HepG2 (cell line): ENCODE data around the gene LIF. TPM values are rescaled to one million over a fixed set of nuclear protein-coding genes. Genes with fewer than 3 reads are reported as not detected.

Experiments
- ATAC-seq: fragments of 200-7000 bp; cut with Tn5 transposase; 3 replicates; pipeline ENCODE4 v1.9.1; 2020; ENCODE audit warnings: mild to moderate bottlenecking, moderate library complexity
- BruUV-seq: library from RNA; stranded (reverse); fragments of 400-500 nt; replicated peaks from 2 replicates; lab custom pipeline; 2021; lab: Mats Ljungman, UMichigan
- CTCF ChIA-PET: fragments of 300-600 bp; formaldehyde crosslinking; extraction: SDS; loops from one replicate; lab custom pipeline; 2021; ENCODE audit warnings: low total read pairs, inconsistent platforms, low intra/inter-chr PET ratio; lab: Yijun Ruan, JAX
- POLR2A ChIA-PET: fragments of 350-600 bp; sonication (Branson Sonifier 250); formaldehyde crosslinking; loops from one replicate; lab custom pipeline; 2020; ENCODE audit warnings: antibody characterized with exemption, inconsistent platforms; lab: Yijun Ruan, JAX
- DNase-seq: peaks from one replicate; pipeline ENCODE4 v3.0.0-alpha.2; 2015; ENCODE audit warnings: low spot score
- FAIRE-seq: peaks from 3 replicates; lab custom pipeline; 2011; peaks lifted over from hg19 to GRCh38; lab: Jason Lieb, UNC
- H2AFZ ChIP-seq: one replicate; pipeline ENCODE4 v1.6.1; 2011; ENCODE audit warnings: low read length, inconsistent platforms
- H3K27ac ChIP-seq: fragments of 300-600 bp; 3 replicates; pipeline ENCODE4 v1.8.0; 2011; ENCODE audit warnings: mixed run types, mild to moderate bottlenecking, mixed read lengths, low read length, inconsistent platforms; ENCODE audit not compliant: insufficient read depth; ENCODE audit errors: extremely low read length
- H3K27me3 ChIP-seq, 2 experiments: fragments of 200-600 bp in 1 of 2; 2 replicates in 1 of 2; 3 replicates in 1 of 2; pipeline versions ENCODE4 v1.6.0 to v1.8.0; 2011; ENCODE audit warnings: low read length in 2 of 2, mild to moderate bottlenecking in 2 of 2, moderate library complexity in 2 of 2, inconsistent platforms in 1 of 2; ENCODE audit not compliant: insufficient read depth in 2 of 2, control insufficient read depth in 1 of 2
- H3K36me3 ChIP-seq, 2 experiments: fragments of 200-600 bp in 1 of 2; replicated peaks in 1 of 2; 2 replicates in 1 of 2; 3 replicates in 1 of 2; pipeline versions ENCODE4 v1.5.1 to v1.8.0; 2011; ENCODE audit warnings: low read length in 2 of 2, inconsistent platforms in 1 of 2; ENCODE audit not compliant: insufficient read depth in 2 of 2, control insufficient read depth in 1 of 2
- H3K4me1 ChIP-seq: 2 replicates; pipeline ENCODE4 v1.5.1; 2012; ENCODE audit warnings: low read length, inconsistent platforms; ENCODE audit not compliant: insufficient read depth
- H3K4me2 ChIP-seq: 2 replicates; pipeline ENCODE4 v1.6.0; 2011; ENCODE audit warnings: low read depth, low read length, inconsistent platforms
- H3K4me3 ChIP-seq, 3 experiments: fragments of 200-600 bp in 1 of 3; sonication (generic), shearing (Covaris generic) in 1 of 3; replicated peaks in 1 of 3; 2 replicates each; pipeline ENCODE4 v1.5.1; 2011 to 2016; ENCODE audit warnings: low read length in 3 of 3, inconsistent platforms in 2 of 3, low read depth in 2 of 3, mild to moderate bottlenecking in 2 of 3, control low read depth in 1 of 3, mixed read lengths in 1 of 3; ENCODE audit not compliant: insufficient read depth in 1 of 3
- H3K79me2 ChIP-seq: one replicate; pipeline ENCODE4 v1.6.1; 2011; ENCODE audit warnings: low read length, inconsistent platforms; ENCODE audit not compliant: insufficient read depth
- H3K9ac ChIP-seq: 2 replicates; pipeline ENCODE4 v1.6.0; 2011; ENCODE audit warnings: mild to moderate bottlenecking, low read depth, low read length, inconsistent platforms; ENCODE audit not compliant: insufficient read depth
- H3K9me3 ChIP-seq: 2 replicates; pipeline ENCODE4 v1.5.1; 2012; ENCODE audit warnings: mild to moderate bottlenecking, low read length
- H4K20me1 ChIP-seq: 2 replicates; pipeline ENCODE4 v1.6.0; 2011; ENCODE audit warnings: inconsistent platforms, mild to moderate bottlenecking, low read length, moderate library complexity; ENCODE audit not compliant: insufficient read depth
- MYNN ChIP-seq: sonication (generic); formaldehyde crosslinking; IDR thresholded peaks from 2 replicates; pipeline ENCODE4 v1.4.0; 2020; ENCODE audit warnings: mild to moderate bottlenecking, low read depth, missing genetic modification reagents
- PLRG1 ChIP-seq: fragments of 450-650 bp; conservative IDR thresholded peaks from 2 replicates; pipeline ENCODE4 v1.6.1; 2016
- TSC22D2 ChIP-seq: sonication (generic); formaldehyde crosslinking; IDR thresholded peaks from 2 replicates; pipeline ENCODE4 v1.5.1; 2020; ENCODE audit warnings: missing genetic modification reagents, mild to moderate bottlenecking, borderline replicate concordance
- ZMYM2 ChIP-seq: sonication (generic); formaldehyde crosslinking; IDR thresholded peaks from 2 replicates; pipeline ENCODE4 v1.8.0; 2022; ENCODE audit warnings: mild to moderate bottlenecking, missing genetic modification reagents
- ZNF672 ChIP-seq: sonication (generic); formaldehyde crosslinking; IDR thresholded peaks from 2 replicates; pipeline ENCODE4 v1.8.1; 2022; ENCODE audit warnings: missing genetic modification reagents
- ZNF788 ChIP-seq: sonication (generic); formaldehyde crosslinking; IDR thresholded peaks from 2 replicates; pipeline ENCODE4 v1.5.0; 2020; ENCODE audit warnings: mild to moderate bottlenecking, missing genetic modification reagents, borderline replicate concordance
- WGBS: methylation state at CpG from one replicate; pipeline ENCODE4 v1.1.6; 2017; ENCODE audit warnings: low lambda C conversion rate; 5-methylcytosine and 5-hydroxymethylcytosine counted together
- in situ Hi-C: cut with HindIII; loops from 2 replicates; pipeline ENCODE4 v1.10.0; 2017; ENCODE audit warnings: low pct_unique_long_range_greater_than_20kb; ENCODE audit not compliant: extremely low pct_ligation_motif_present
- intact Hi-C: fragments of 100-400 bp; cut with micrococcal nuclease; formaldehyde crosslinking; loops from one replicate; pipeline ENCODE4 v1.10.0; 2022; ENCODE audit not compliant: unreplicated experiment
- polyA plus RNA-seq, 8 experiments: library from polyadenylated mRNA; depleted of rRNA in 3 of 8; stranded (reverse) in 7 of 8; unstranded in 1 of 8; fragments of >200 nt; fragmentation: Illumina TruSeq in 4 of 8; extraction: Trizol in 4 of 8; gene quantifications; 2 replicates each; pipeline versions ENCODE4 v1.2.1 to v1.2.3, GENCODE V29; 2011 to 2016; ENCODE audit warnings: low read depth in 4 of 8, missing spikeins in 1 of 8, mixed read lengths in 1 of 8; ENCODE audit not compliant: insufficient read depth in 1 of 8
- total RNA-seq, 5 experiments: library from RNA; depleted of rRNA; stranded (reverse); fragments of >200 nt; fragmentation: Illumina TruSeq; extraction: Trizol; gene quantifications; 2 replicates each; pipeline ENCODE4 v1.2.3, GENCODE V29; 2016; ENCODE audit warnings: low read depth in 1 of 5
- TF ChIP-seq, protein P1 (sequence below): sonication (generic); formaldehyde crosslinking; IDR thresholded peaks from 2 replicates; pipeline ENCODE4 v1.4.0; 2020; ENCODE audit warnings: missing genetic modification reagents

LIF gene
- total and polyA plus RNA-seq, 2 of the 13 experiments (the other 11 are each of a cell fraction or from before 2014, with no cell fraction given), result 3.6 to 8.5 TPM

DNA sequence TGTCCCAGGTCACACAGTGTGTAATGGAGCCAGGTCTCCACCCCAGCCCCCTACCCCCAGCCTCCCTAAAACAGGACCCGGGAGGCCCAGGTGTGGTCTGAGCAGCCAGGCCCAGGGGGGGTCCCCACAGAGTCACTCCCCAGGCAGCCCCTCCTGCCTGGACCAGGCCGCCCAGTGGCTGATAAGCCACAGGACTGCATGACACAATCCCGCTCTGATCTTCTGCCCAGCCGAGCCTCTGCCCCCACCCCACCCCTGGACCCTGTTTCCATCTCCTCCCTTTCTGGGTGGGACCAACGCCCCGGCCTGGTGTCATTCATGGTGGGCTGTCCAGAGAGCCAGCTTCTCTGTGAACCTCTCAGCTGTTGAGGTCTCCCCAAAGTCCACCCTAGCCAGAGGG lies 7.8 kb upstream of the LIF start:
- in situ Hi-C loops (no loop called here), intact Hi-C loops (no loop called here)
- Histone ChIP-seq H3K27me3 (peaks cover 2 to 12% of the 10 kb centered on the region in 2 experiments; a peak in 3 of 5 replicates), H3K27ac (no peak overlapping the region), H3K4me1 (peaks cover 61% of the 10 kb centered on the region), H3K9me3 (no peaks in the 10 kb centered on the region), H3K4me3 (no peak overlapping the region), H3K36me3 (no peaks in the 10 kb centered on the region), H3K9ac (no peak overlapping the region), H4K20me1 (no peaks in the 10 kb centered on the region), H3K4me2 (no peak overlapping the region), H2AFZ (no peak overlapping the region), H3K79me2 (no peaks in the 10 kb centered on the region)
- WGBS, result 81% methylated on average over 3 of the region's 6 CpGs
- ATAC-seq (no peak), FAIRE-seq (no peak), DNase-seq (no peak)
- CTCF ChIA-PET, result no interaction called here
- BruUV-seq, result no TSS peak
- TF ChIP-seq, protein P1, sequence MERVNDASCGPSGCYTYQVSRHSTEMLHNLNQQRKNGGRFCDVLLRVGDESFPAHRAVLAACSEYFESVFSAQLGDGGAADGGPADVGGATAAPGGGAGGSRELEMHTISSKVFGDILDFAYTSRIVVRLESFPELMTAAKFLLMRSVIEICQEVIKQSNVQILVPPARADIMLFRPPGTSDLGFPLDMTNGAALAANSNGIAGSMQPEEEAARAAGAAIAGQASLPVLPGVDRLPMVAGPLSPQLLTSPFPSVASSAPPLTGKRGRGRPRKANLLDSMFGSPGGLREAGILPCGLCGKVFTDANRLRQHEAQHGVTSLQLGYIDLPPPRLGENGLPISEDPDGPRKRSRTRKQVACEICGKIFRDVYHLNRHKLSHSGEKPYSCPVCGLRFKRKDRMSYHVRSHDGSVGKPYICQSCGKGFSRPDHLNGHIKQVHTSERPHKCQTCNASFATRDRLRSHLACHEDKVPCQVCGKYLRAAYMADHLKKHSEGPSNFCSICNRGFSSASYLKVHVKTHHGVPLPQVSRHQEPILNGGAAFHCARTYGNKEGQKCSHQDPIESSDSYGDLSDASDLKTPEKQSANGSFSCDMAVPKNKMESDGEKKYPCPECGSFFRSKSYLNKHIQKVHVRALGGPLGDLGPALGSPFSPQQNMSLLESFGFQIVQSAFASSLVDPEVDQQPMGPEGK, result 0 out of 2 replicates have a peak, but pooled peaks have one; percentile 53
- no peak for TF ChIP-seq ZNF672 (CRISPR knock-in tag)
- POLR2A ChIA-PET, result no interaction called here

DNA sequence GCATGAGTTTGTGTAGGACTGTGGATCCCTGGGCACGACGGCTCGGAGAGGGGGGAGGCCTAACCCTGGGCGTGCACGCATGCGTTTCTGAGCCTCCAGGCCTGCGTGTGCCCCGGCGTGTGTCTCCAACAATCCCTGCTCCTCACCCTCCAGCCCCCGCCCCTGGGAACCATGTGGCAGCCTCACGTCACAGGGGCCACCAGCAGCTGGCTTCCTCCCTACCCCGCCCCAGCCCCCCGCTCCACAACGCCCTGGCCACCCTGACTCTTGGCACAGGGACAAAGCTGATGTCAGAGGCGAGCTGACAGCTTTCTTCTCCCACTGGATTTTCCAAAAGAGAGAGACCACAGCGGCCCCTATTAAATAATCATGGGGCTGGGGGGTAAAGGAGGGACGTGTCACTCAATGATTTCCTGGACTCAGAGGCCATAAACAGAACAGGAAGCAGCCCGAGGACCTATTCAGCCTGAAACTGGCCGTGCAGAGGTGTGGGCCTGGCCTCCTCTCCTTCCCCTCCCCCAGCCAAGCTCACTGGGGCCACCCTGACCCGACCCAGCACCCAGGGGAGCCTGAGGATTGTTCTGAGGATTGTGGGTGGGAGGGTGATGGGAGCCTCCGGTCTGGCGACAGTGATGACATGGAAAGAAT lies 6.8 kb upstream of the LIF start:
- no peak overlapping the region for H3K4me2 ChIP-seq
- TF ChIP-seq PLRG1 (no peak), TSC22D2 (CRISPR knock-in tag) (no peak), ZNF788 (CRISPR knock-in tag) (no peak), ZMYM2 (no peak), MYNN (no peak)

More for the DNA sequence above, 6.8 kb upstream of the LIF start:
- intact Hi-C loops (no loop called here), in situ Hi-C loops (no loop called here)
- Histone ChIP-seq H3K4me1 (peaks cover 67% of the 10 kb centered on the region), H3K27ac (no peak overlapping the region), H4K20me1 (no peaks in the 10 kb centered on the region), H3K4me3 (no peak overlapping the region), H3K27me3 (peaks cover 0 to 8% of the 10 kb centered on the region in 2 experiments; a peak in 2 of 5 replicates), H3K79me2 (no peaks in the 10 kb centered on the region), H3K9me3 (no peaks in the 10 kb centered on the region), H3K9ac (no peak overlapping the region), H2AFZ (no peak overlapping the region), H3K36me3 (no peaks in the 10 kb centered on the region)
- CTCF ChIA-PET, result no interaction called here
- POLR2A ChIA-PET, result no interaction called here
- ATAC-seq (no peak), DNase-seq (no peak), FAIRE-seq (no peak)
- no TSS peak for BruUV-seq
- 72% methylated on average over 17 of the region's 22 CpGs for WGBS
